Measurements from ENCODE around the gene SOHLH2. TPM values are rescaled to one million over a fixed set of nuclear protein-coding genes. Genes with fewer than 3 reads are reported as not detected.

The SOHLH2 gene
- total RNA-seq, 1 experiment from 2014 or later, result not detected

DNA sequence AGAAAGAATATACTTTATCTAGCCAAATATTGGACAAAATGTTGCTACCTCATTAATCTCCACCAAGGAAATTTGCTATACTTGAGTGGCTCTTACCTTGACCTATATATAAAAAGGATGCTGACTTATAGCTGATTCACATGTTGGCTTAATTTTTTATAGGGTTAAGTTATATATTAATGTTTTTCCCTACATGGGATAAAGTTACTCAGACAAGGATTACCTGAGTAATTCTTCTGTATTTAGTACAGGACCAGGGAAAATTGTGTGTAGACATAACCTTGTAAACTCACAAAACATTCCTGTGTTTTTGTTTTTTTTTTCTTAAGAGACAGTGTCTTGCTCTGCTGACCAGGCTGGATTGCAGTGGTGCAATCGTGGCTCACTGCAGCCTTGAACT is 30.6 kb upstream of the SOHLH2 start:
- Mint-ChIP-seq H3K9me3 (ENCODE audit: low read depth, unreplicated experiment) (peaks cover 2% of the 10 kb centered on the region), H3K4me3 (ENCODE audit: low read depth, unreplicated experiment) (no peak overlapping the region), H3K4me1 (ENCODE audit: low read depth, unreplicated experiment) (no peaks in the 10 kb centered on the region), H3K27ac (ENCODE audit: unreplicated experiment) (no peak overlapping the region), H3K36me3 (ENCODE audit: insufficient read depth, unreplicated experiment) (no peaks in the 10 kb centered on the region), H3K27me3 (ENCODE audit: unreplicated experiment) (peaks cover 14% of the 10 kb centered on the region)
- intact Hi-C loops (cut with micrococcal nuclease; ENCODE audit: unreplicated experiment), result no loop called here
- DNase-seq, result no peak
- TF ChIP-seq, protein P1, sequence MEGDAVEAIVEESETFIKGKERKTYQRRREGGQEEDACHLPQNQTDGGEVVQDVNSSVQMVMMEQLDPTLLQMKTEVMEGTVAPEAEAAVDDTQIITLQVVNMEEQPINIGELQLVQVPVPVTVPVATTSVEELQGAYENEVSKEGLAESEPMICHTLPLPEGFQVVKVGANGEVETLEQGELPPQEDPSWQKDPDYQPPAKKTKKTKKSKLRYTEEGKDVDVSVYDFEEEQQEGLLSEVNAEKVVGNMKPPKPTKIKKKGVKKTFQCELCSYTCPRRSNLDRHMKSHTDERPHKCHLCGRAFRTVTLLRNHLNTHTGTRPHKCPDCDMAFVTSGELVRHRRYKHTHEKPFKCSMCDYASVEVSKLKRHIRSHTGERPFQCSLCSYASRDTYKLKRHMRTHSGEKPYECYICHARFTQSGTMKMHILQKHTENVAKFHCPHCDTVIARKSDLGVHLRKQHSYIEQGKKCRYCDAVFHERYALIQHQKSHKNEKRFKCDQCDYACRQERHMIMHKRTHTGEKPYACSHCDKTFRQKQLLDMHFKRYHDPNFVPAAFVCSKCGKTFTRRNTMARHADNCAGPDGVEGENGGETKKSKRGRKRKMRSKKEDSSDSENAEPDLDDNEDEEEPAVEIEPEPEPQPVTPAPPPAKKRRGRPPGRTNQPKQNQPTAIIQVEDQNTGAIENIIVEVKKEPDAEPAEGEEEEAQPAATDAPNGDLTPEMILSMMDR (IDR thresholded peaks at IDR 0.05; ENCODE audit: unreplicated experiment), result no peak
- CTCF ChIA-PET, result no interaction called here
- no TSS peak for BruUV-seq (replicated peaks)

DNA sequence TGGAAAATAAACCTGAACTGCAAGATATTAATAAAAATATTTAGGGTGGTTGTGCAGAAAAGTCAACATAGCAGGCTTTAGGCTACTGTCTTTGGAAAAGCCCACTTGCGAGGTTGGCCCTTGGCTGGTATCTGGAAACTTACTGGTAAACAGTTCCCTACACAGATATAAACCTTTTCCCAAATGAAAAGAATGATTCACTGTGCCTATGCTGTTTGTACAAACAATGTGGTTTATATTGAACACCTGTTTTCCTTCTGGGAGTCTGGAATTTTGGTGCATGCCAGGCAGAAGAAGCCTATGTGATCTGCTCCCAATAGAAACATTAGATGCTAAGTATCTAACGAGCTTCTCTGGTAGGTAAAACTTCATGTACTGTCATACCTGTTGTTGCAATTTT is 29.7 kb upstream of the SOHLH2 start:
- CTCF ChIA-PET, result interaction anchor here (0.7 kb wide), 1 partner anchor 28 kb away, joined by 4 read pairs; no protein-coding TSS in a partner anchor
- no TSS peak for BruUV-seq (replicated peaks)
- H3K9me3 Mint-ChIP-seq (ENCODE audit: low read depth, unreplicated experiment), result peaks cover 2% of the 10 kb centered on the region

DNA sequence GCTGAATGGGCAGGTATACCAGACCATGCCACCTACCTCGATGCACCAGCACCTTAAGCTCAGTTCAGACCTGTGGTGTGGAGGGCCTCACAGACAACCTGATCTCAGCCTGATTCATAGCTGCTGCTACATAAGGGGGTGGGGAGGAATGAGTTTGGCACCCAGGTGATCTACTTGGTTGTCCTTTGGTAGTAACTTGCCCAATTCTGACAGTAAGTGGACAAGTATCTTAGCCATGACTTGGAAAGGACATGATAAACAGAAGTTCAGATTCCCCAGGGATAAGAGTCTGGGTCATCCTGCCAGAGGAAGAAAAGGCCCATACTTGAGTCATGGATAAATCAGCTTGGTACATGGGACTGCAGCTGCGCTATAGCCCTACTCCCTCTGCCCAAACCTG is 28.4 kb upstream of the SOHLH2 start:
- intact Hi-C loops (cut with micrococcal nuclease; ENCODE audit: unreplicated experiment), result no loop called here
- CTCF ChIA-PET, result no interaction called here
- TF ChIP-seq, protein P1 (IDR thresholded peaks at IDR 0.05; ENCODE audit: unreplicated experiment), result no peak
- peaks cover 2% of the 10 kb centered on the region for H3K9me3 Mint-ChIP-seq (ENCODE audit: low read depth, unreplicated experiment)
- no peaks in the 10 kb centered on the region for H3K36me3 Mint-ChIP-seq (ENCODE audit: insufficient read depth, unreplicated experiment)
- H3K27me3 Mint-ChIP-seq (ENCODE audit: unreplicated experiment), result no peaks in the 10 kb centered on the region
- no peak overlapping the region for H3K27ac Mint-ChIP-seq (ENCODE audit: unreplicated experiment)
- H3K4me3 Mint-ChIP-seq (ENCODE audit: low read depth, unreplicated experiment), result no peak overlapping the region
- no peak for DNase-seq
- no TSS peak for BruUV-seq (replicated peaks)
- no peaks in the 10 kb centered on the region for H3K4me1 Mint-ChIP-seq (ENCODE audit: low read depth, unreplicated experiment)

More for the DNA sequence above, 29.7 kb upstream of the SOHLH2 start:
- intact Hi-C loops (cut with micrococcal nuclease; ENCODE audit: unreplicated experiment), result no loop called here
- H3K4me1 Mint-ChIP-seq (ENCODE audit: low read depth, unreplicated experiment), result no peaks in the 10 kb centered on the region
- no peak for DNase-seq
- TF ChIP-seq, protein P1 (IDR thresholded peaks at IDR 0.05; ENCODE audit: unreplicated experiment), result no peak
- no peaks in the 10 kb centered on the region for H3K36me3 Mint-ChIP-seq (ENCODE audit: insufficient read depth, unreplicated experiment)
- no peak overlapping the region for H3K27ac Mint-ChIP-seq (ENCODE audit: unreplicated experiment)
- peaks cover 5% of the 10 kb centered on the region for H3K27me3 Mint-ChIP-seq (ENCODE audit: unreplicated experiment)
- no peak overlapping the region for H3K4me3 Mint-ChIP-seq (ENCODE audit: low read depth, unreplicated experiment)

DNA sequence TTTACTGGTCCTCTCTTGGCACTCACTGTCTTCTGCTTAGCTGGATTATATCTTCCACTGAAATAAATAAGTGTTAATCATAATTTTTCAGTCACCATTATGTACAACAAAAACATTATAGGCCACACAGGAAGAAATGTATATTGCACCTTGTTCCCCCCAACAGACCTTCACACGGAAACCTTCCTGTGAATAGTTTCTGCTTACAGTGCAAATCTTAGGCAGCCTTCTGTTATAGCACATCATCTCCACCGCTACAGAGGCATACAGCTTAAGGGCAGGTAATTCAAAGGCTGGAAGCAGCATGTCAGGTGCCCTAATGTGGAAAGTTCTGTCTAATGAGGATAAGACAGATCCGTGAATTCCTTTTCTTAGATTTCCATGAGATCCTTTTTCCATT is 16.9 kb upstream of the SOHLH2 start:
- CTCF ChIA-PET, result no interaction called here
- TF ChIP-seq, protein P1 (IDR thresholded peaks at IDR 0.05; ENCODE audit: unreplicated experiment), result no peak
- Mint-ChIP-seq H3K4me1 (ENCODE audit: low read depth, unreplicated experiment) (no peaks in the 10 kb centered on the region), H3K27ac (ENCODE audit: unreplicated experiment) (no peak overlapping the region), H3K4me3 (ENCODE audit: low read depth, unreplicated experiment) (no peak overlapping the region), H3K9me3 (ENCODE audit: low read depth, unreplicated experiment) (no peaks in the 10 kb centered on the region), H3K27me3 (ENCODE audit: unreplicated experiment) (peaks cover 12% of the 10 kb centered on the region), H3K36me3 (ENCODE audit: insufficient read depth, unreplicated experiment) (no peaks in the 10 kb centered on the region)
- no TSS peak for BruUV-seq (replicated peaks)
- DNase-seq, result no peak
- intact Hi-C loops (cut with micrococcal nuclease; ENCODE audit: unreplicated experiment), result no loop called here

Data from Calu3 (cell line).